DND-41 (cell line): ENCODE measurements around the gene CNTNAP1.
"Not testable (repeated sequence)": the region's sequence is repeated elsewhere in the genome, so short reads cannot be mapped to it uniquely, and the experiment has no call there.

ENCODE experiments used
- ATAC-seq: fragments of 200-7000 bp; cut with Tn5 transposase; 3 replicates; pipeline ENCODE4 v1.9.1; 2021; ENCODE audit warnings: low read depth; ENCODE audit not compliant: insufficient read depth
- DNase-seq: peaks from one replicate; pipeline ENCODE4 v3.0.0-alpha.2; 2020
- H2AFZ ChIP-seq: 2 replicates; pipeline ENCODE4 v1.6.0; 2012; ENCODE audit warnings: low read depth, low read length
- H3K27ac ChIP-seq: 2 replicates; pipeline ENCODE4 v1.5.1; 2012; ENCODE audit warnings: low read length, inconsistent platforms
- H3K27me3 ChIP-seq: fragments of 200-600 bp; sonication (generic); 2 replicates; pipeline ENCODE4 v1.6.0; 2012; ENCODE audit warnings: low read length, mild to moderate bottlenecking, inconsistent platforms; ENCODE audit not compliant: insufficient read depth, poor library complexity
- H3K36me3 ChIP-seq: 2 replicates; pipeline ENCODE4 v1.5.1; 2012; ENCODE audit warnings: low read length, inconsistent platforms; ENCODE audit not compliant: insufficient read depth
- H3K4me1 ChIP-seq: 2 replicates; pipeline ENCODE4 v1.5.1; 2012; ENCODE audit warnings: mild to moderate bottlenecking, low read length; ENCODE audit not compliant: insufficient read depth
- H3K4me2 ChIP-seq: 2 replicates; pipeline ENCODE4 v1.6.0; 2012; ENCODE audit warnings: mild to moderate bottlenecking, moderate library complexity, low read length, inconsistent platforms; ENCODE audit not compliant: insufficient read depth
- H3K4me3 ChIP-seq, 2 experiments: fragments of 200-600 bp in 1 of 2; shearing (Covaris generic) in 1 of 2; 2 replicates each; pipeline ENCODE4 v1.5.1; 2012 to 2016; ENCODE audit warnings: inconsistent platforms in 2 of 2, low read length in 2 of 2, mild to moderate bottlenecking in 2 of 2, low read depth in 1 of 2, moderate library complexity in 1 of 2
- H3K79me2 ChIP-seq: 2 replicates; pipeline ENCODE4 v1.6.0; 2012; ENCODE audit warnings: low read length, inconsistent platforms; ENCODE audit not compliant: insufficient read depth
- H3K9ac ChIP-seq: 2 replicates; pipeline ENCODE4 v1.6.0; 2012; ENCODE audit warnings: low read depth, mild to moderate bottlenecking, inconsistent platforms, low read length, moderate library complexity
- H3K9me3 ChIP-seq: 2 replicates; pipeline ENCODE4 v1.5.1; 2012; ENCODE audit warnings: low read length, moderate library complexity, mild to moderate bottlenecking, inconsistent platforms; ENCODE audit not compliant: insufficient read depth, severe bottlenecking
- H4K20me1 ChIP-seq: 2 replicates; pipeline ENCODE4 v1.6.0; 2012; ENCODE audit warnings: low read length; ENCODE audit not compliant: insufficient read depth
- CTCF ChIP-seq: IDR thresholded peaks from 2 replicates; pipeline ENCODE4 v1.5.1; 2012; ENCODE audit warnings: borderline replicate concordance, low read length, moderate library complexity, mild to moderate bottlenecking; ENCODE audit not compliant: poor library complexity, severe bottlenecking; ENCODE audit errors: extremely low read depth
- EZH2 ChIP-seq: IDR thresholded peaks from 3 replicates; pipeline ENCODE4 v1.6.1; 2012; ENCODE audit warnings: borderline replicate concordance, low read depth, mild to moderate bottlenecking, moderate library complexity, low read length, inconsistent platforms; ENCODE audit not compliant: severe bottlenecking

The CNTNAP1 gene

GRCh38 chr17:42659079-42659931 is 23.0 kb upstream of the CNTNAP1 start, which contains the start of gene TUBG2:
TSS of gene TUBG2 (plus strand) at chr17:42659284. CDS start at chr17:42659504, 220 bp downstream.
- peak; percentile 93 for ATAC-seq

GRCh38 chr17:42659932-42660274 is 22.4 kb upstream of the CNTNAP1 start:
- H3K27ac ChIP-seq, ATAC-seq, H3K9me3 ChIP-seq, H3K27me3 ChIP-seq, H3K79me2 ChIP-seq, H2AFZ ChIP-seq, H4K20me1 ChIP-seq, DNase-seq: not testable (repeated sequence)
- H3K4me2 ChIP-seq, result peak overlapping the region; percentile 79
- peak overlapping the region; percentile 68 for H3K9ac ChIP-seq
- H3K36me3 ChIP-seq, result peaks cover 13% of the 10 kb centered on the region; the same call in 1 of the 2 replicates
- H3K4me3 ChIP-seq, result peak overlapping the region in 1 of 2 experiments; percentile 63; a peak in 3 of 4 replicates
- H3K4me1 ChIP-seq, result peaks cover 21% of the 10 kb centered on the region

More at GRCh38 chr17:42659079-42659931, 23.0 kb upstream of the CNTNAP1 start, which contains the start of gene TUBG2:
- peaks cover 21% of the 10 kb centered on the region for H3K4me1 ChIP-seq
- TF ChIP-seq CTCF (no peak), EZH2 (no peak)
- H3K9me3 ChIP-seq, result no peaks in the 10 kb centered on the region
- H3K36me3 ChIP-seq, result peaks cover 10% of the 10 kb centered on the region; the same call in 1 of the 2 replicates
- H2AFZ ChIP-seq, result peak within 1 kb of the TSS; percentile 74
- peak within 1 kb of the TSS; percentile 58 for H3K27ac ChIP-seq
- no peaks in the 10 kb centered on the region for H3K27me3 ChIP-seq
- peak within 1 kb of the TSS; percentile 68 for H3K9ac ChIP-seq
- H3K4me2 ChIP-seq, result peak within 1 kb of the TSS; percentile 79
- no peaks in the 10 kb centered on the region for H4K20me1 ChIP-seq
- H3K4me3 ChIP-seq, result peak within 1 kb of the TSS; percentile 25 to 63; a peak in 3 of 4 replicates
- peak; percentile 94 for DNase-seq
- peaks cover 4% of the 10 kb centered on the region for H3K79me2 ChIP-seq

DNA sequence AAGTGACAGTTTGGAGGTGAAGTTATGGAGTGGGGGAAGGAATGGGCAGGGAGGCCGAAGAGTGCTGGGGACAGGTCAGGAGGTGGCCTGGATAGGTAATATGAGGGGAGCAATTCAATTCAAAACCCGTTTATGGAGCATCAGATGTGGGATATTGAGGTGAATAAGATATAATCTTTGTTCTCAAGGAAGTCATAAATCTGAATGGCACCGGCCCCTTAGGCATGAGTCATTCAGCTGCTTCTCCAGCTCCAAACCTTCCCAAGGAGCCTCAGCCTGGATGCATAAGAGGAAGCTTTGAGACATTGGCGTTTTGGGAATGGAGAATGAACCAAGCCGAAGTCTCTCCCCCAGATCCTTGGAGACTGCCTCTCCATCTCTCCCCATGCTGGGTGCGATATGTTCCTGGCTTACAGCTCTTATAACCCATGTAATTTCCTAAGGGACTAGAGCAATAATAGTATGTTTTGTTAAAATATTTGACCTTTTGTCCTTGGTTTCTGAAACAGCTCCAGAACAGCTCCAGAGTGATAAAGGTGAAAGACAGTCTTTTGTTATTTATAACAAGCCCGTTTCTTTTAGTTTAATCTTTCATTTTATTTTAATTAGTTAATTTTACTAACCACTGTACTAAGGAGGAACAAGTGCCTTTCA is 21.5 kb upstream of the CNTNAP1 start:
- Histone ChIP-seq H3K9ac (no peak overlapping the region), H3K4me2 (peak overlapping the region; percentile 34; the same call in 1 of the 2 replicates), H3K4me3 (no peak overlapping the region)

More for the DNA sequence above, 21.5 kb upstream of the CNTNAP1 start:
- no peak for DNase-seq
- H2AFZ ChIP-seq, result no peak overlapping the region
- no peak overlapping the region for H3K27ac ChIP-seq
- H4K20me1 ChIP-seq, result no peaks in the 10 kb centered on the region
- H3K36me3 ChIP-seq, result peaks cover 19% of the 10 kb centered on the region
- no peaks in the 10 kb centered on the region for H3K27me3 ChIP-seq
- no peaks in the 10 kb centered on the region for H3K9me3 ChIP-seq
- ATAC-seq, result no peak
- peaks cover 4% of the 10 kb centered on the region for H3K79me2 ChIP-seq
- TF ChIP-seq CTCF, result no peak
- no peak for TF ChIP-seq EZH2
- peaks cover 21% of the 10 kb centered on the region for H3K4me1 ChIP-seq
